HUDEP-2 (cell line): ENCODE results near the gene SLC6A6.

Experiments
- DNase-seq, 76 experiments: peaks; one replicate each; lab custom pipeline; 2025; ENCODE audit not compliant: unreplicated experiment in 76 of 76; lab: John Stamatoyannopoulos, UW

The SLC6A6 gene

DNA sequence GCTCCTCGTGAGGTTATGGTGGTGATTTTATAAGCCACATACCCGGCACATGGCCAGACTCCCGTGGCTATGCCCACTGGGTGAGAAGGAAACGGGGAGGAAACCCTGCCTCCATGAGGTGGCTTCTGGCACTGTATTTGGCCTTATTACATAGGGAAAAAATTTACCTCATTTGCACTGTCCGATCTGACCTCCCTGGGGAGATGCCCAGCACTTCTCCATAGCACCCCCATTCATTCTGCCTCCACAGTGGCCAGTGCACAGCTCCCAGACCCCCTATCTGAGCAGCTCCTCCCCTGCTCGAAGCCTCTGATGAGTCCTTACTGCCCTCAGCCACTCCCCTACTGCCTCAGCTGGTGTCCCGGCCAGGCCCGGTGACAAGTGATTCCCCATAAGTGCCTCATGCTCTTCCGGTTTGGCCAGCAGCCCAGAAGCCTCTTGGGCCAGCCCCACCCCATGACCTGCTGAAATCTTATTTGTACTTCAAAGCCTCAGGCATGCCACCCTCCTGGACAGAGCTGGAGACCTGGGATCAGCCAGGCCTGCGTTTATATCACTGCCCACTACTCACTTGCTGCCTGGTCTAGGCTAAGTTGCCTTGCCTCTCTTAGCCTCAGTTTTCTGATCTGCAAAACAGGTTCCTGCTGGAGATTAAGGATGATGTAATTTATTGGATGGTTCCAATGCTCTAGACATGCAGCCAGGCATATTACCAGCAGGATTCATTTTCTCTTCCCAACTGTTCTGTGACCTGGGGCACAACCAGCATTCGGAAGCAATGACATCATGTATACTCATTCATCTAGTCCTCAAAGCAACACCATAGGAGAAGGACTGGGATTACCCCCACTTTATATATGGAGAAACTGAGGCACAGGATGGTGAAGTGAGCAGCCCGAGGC is 30.6 kb upstream of the SLC6A6 start:
- peak in 75 of 76 experiments; percentile 26 to 91 (median 82) for DNase-seq

DNA sequence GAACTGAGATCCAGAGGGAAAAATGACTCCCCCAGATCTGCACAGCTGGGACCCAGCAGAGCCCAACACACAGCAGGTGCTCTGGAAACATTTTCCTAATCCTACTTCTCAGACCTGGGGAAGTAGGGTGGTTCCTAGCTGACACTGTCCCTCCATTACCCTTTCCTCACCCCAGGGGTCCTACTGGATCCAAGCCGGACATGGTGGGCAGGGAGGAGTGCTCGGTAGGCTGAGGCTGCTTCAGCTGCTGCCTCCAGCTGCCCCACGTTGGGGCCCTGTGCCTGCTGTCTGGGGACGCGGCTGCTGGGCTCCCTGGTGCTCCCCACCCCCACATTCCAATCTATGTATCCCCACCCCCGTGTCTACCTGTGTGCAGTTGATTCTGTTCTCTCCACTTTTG is 29.8 kb upstream of the SLC6A6 start:
- no peak for DNase-seq

DNA sequence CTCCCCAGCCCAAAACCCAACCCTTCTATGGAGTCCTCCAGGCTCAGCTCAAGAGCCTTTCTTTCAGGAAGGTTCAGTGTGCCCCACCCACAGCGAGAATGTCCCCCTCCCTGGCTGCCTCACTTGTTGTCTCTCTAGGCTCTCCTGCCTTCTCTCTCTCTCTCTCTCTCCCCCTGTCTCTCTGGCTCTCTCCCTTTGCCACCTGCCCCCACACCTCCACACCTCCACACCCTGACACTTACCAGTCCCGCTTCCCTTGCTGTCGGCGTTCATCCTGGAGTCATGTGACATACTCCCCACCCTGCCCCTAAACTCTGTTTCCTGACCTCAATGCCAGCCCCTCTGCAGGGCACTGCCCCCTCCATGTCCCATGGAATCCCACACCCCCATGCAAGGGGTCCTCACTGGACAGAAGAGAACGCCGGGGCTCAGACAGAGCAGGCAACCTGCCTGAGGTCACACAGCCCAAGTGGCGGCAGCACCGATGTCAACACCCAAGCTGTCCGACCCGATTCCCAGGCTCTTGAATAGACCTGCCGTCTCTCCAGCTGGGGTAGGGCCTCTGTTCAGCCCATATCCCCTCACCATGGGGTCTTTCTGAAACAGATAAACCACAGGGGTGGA is 28.5 kb upstream of the SLC6A6 start:
- no peak for DNase-seq

DNA sequence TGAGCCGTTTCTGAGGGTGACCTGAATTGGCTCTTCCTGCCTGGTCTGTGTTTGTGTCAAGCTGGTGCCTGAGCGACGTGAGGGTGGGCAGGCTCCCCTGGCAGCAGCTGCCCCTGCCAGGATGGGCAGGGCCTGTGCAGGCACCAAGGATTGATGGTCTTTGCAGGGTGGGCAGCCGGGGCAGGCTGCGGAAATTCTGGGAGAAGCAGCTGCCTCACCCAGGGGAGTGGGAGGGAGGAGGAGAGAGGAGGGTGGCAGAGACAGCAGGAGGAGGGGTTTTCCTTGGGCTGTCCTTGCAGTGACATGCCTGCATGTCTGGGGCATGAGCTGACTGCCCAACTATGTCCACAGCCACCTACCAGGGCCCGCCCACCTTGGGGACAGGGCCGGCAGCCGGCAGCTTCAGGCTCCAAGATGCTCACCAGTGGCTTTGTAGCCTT is 27.9 kb upstream of the SLC6A6 start:
- no peak for DNase-seq

DNA sequence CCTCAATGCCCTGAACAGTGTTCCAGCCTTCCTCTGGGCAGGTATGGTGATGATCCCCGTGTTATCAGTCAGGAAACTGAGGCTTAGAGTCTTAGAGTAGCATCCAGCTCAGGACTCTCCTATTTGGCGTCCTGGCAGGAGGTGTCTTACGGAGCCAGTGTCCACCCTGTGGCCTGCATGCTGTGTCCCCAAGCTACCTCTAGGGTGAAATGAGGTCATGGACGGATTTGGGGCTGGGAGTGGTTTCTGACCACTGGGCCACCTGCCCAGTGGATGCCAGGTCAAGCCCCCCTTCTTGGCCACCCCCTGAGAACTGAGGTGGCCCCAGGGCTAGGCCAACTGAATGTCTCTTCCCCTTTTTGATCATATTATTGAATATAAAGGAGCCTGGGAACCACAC is 27.2 kb upstream of the SLC6A6 start:
- no peak for DNase-seq

DNA sequence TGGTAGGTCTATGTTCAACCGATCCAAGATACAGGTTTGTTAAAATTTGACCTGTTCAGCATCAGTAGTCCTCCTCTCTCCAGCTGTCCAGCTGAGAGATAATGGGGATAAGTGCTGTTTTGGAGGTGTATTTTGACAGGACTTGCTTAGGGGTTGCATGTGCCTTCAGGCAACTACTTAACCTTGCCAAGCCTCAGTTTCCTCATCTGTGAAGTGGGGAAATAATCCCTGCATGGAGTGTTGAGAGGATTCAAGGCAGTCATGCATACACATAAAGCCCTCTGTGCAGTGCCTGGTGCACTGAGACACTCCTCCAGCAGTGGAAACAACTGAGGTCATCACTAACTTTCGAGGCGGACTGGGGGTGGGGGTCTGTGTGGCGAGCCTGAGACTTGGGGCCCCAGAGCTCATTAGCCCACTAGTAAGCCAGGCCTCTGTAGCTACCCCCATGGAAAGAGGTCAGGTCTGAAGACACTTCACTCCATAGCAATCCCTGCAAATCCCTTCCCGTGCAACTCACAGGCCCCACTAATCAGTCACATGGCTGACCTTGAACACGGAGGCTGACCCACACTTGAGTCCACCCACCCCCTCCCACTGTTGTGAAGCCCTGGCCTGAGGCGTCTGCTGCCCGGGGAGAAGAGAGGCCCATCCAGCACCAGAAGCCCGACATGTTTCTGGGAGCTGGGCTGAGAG is 25.9 kb upstream of the SLC6A6 start:
- DNase-seq, result no peak

DNA sequence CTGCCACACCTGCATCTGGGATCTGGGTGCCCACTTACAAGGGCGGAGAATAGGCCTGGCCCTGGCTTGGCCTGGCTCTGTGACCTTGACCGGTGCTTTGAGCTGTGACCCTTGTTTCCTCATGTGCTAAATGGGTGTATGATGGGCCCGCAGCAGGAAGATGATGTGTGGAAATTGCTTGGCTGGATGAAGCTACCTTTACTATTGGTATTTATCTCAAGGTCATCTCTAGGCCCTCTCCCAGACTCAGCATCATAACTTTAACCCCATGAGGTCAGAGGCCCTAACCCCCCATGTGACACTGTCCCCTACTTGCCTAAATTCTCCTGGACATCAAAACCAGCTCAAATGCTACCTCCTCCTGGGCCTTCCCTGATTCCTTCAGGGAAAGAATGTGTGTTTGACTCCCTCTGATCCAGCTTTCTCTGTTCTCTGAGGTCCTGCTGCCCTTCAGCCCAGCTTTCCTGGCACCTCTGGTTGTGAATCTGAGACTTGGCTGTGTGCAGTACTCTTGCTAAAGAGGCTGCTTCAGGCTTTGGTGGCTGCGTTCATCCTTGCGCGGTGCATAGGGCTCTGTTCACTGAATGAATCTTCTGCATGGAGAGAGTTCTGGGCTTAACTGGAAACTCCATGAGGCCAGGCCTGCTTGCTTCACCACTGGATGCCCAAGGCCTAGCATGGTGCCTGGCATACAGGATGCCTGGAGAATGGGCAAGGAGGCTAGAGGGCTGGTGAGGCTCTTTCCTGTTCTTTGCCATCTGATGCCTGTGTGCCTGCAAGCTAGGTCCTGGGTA is 25.2 kb upstream of the SLC6A6 start:
- no peak for DNase-seq

DNA sequence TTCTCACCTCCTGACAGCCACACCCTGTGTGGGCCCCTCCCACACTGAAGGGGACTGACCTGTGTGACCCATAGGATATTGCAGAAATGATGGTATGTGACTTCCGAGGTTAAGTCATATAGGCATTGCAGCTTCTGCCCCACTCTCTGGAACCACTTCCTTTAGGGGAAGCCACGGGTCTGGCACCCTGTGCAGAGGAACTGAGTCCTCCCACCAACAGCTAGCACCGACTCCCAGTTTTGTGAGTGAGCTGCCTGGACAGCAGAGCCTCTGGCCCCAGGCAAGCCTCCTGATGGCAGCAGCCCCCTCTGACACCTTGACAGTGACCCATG is 24.6 kb upstream of the SLC6A6 start:
- no peak for DNase-seq

DNA sequence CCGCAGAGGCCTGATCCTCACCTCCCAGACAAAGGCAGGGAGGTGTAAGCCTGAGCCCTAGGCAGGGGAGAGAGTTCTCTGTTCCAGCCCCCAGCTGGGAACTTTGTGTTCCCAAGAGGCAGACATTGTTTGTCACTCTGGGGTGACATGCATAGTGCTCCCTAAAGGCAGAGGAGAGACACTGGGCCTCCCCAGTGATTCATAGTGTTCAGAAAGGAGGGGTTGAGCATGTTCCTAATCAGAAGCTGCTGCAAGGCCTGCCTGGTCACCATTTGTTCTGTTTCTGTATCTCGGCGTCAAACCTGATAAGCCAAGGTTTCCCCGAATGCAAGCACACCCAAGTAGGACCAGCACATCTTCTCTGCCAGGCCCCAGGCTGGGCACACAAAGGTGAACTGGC is 24.0 kb upstream of the SLC6A6 start:
- DNase-seq, result peak in 33 of 76 experiments; percentile 2 to 59 (median 15)

DNA sequence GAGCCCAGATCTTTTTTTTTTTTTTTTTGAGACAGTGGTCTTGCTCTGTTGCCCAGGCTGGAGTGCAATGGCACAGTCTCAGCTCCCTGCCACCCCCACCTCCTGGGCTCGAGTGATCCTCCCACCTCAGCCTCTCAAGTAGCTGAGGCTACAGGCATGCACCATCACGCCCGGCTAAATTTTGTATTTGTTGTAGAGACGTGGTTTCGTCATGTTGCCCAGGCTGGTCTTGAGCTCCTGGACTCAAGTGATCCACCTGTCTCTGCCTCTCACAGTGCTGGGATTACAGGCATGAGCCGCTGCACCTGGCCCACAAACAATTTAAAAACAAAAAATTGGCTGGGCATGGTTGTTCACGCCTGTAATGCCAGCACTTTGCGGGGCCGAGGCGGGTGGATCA is 22.6 kb upstream of the SLC6A6 start:
- no peak for DNase-seq

DNA sequence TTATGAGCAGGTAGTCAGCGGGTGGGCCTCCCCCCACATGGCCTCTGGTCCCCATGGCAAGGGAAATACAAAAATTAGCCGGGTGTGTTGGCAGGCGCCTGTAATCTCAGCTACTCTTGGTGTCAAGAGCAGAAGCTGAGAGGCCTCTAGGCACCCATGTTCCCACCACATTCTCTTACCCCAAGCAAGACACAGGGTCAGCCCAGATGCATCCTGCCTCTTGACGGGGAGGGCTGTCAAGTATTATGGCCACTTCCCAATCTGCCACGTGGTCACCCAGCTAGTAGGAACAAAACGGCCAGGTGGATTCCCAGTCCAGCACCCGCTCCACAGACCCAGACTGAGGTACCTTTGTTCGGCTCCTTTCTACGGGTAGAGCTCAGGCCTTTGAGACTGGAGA is 16.2 kb upstream of the SLC6A6 start:
- no peak for DNase-seq

DNA sequence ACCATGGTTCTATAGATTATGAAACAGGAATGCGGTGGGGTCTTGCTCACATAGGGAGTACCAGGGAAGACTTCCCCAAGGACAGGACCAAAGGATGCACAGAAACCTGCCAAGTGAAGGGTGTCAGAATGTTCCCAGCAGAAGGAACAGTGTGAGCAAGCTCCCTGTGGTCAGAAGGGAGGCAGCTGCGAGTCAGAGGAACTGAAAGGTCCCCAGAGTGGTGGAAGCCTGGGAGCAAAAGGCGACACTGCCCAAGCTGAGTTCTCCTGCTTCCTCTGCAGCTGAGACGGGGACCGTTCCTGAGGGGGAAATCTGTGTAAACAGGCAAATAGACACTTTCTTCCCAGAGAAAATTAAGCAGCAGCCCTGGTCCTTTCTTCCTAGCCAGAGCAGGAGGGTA is 14.2 kb upstream of the SLC6A6 start:
- no peak for DNase-seq

DNA sequence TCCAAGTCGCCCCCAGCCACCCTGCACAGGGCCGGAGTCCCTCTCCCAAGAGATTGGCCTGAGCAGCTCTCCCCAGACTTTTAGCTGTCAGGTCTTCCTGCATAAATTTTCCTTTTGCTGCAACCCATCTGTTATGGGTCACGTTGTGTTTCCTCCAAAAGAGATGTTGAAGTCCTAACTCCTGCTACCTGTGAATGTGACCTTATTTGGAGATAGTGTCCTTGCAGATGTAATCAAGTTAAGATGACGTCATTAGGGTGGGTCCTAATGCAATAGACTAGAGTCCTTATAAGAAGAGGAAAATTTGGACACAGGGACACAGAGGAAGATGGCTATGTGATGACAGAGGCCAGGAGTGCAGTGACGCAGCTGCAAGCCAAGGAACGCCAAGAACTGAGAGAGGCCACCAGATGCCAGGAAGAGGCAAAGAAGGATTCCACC is 13.2 kb upstream of the SLC6A6 start:
- DNase-seq, result no peak

DNA sequence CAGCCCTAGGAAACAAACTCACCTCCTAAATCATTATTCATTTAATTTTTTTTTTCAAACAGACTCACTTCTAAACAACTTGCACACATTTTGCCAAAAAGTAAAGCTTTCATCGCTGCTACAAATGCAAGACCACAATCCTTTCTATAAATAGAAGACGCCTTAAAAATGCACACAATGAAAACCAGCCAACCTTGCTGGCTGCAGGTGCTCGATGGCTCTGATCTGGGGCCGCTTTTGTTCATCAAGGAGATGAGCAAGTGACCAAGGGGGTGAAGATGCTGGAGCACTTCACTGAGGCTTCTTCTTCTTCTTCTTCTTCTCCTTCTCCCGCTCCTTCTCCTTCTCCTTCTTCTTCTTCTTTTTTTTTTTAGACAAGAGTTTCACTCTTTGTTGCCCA is 12.7 kb upstream of the SLC6A6 start:
- DNase-seq, result no peak

DNA sequence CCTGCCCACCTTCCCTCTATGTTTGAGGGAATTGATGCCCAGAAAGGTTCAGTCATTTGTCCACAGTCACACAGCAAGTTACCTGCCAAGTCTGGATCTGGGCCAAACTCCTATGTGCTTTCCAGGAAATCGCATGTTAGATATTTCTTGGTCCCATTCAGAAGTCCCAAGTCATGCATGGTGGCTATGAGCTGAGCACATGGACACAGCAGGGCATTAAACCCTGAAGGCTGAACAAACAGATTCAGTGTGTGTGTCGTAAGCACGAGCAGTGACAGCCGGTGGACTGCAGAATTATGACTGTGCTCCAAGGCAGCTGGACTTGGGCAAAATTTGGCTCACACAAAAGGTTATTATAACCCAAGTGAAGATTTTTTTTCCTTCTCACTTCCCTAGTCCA is 11.4 kb upstream of the SLC6A6 start:
- DNase-seq, result no peak

DNA sequence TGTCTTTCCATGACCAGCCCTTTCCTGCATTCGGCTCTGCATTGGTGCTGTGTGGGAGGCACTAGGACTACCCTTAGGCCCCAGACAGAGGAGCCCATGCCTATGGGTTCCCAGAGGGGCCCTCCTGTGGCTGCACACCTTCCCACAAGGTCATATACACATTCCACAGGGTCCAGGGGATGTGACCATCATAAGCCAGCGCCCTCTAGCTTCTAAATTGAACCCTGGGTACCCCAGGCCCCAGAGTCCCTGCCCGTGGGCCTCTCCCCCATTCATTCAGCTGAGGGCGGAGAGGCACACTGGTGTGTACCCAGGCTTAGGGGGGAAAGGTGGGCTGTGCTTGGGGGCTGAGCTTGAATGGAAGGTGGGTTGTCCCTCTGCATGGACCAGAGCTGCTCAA is 10.2 kb upstream of the SLC6A6 start:
- no peak for DNase-seq

DNA sequence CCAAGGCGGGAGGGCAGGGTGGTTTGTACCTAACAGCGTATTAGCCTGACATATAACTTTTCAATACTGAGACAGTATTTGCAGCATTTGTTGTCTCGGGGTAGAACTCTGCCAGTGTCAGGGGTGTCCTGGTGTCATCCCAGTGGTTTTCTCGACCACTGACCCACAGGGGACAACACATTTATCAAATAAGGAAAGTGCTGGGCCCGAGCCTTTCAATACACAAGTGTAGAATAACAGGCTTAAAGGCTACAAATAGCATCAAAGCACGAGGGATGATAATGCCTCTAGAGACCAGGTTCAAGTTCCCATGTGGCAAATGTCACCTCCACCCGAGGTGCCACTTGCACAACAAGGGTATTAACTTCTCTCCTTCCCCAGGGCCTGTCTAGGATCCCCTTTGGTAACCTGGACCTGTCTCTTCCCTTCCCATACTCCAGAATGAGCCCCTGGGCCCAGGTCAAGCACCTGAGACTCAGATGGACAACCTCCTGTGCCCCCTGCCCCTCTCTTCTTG is 9.5 kb upstream of the SLC6A6 start:
- DNase-seq, result no peak

DNA sequence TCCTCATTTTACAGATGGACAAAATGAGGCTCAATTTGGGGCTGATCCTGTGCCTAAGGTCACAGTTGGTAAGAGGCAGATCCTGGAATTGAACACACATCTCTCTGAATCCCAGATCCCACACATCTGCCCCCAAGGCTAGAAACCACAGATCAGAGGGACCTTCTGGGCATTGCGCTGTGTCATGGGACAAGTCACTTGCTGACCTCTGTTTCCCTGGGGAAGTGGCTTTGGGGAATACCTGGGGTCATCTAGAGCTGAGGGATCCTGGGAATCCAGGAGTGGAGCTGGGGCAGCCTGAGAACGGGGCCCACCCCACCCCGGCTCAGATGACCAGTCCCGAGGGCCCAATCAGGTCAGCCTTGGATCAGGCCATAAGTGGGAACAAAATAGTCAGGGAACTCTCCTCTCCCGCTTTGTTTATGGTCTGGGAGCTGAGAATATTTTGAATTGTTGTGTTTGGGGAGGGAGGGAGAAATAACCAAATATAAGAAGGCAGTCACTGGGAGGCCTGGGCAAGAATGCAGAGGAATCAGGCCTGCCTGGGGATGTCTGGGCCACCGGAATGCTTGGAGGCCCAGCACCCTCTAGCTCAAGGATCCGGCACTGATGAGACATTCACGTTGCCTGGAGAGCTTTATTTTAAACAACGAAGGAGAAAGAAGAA is 8.8 kb upstream of the SLC6A6 start:
- no peak for DNase-seq

DNA sequence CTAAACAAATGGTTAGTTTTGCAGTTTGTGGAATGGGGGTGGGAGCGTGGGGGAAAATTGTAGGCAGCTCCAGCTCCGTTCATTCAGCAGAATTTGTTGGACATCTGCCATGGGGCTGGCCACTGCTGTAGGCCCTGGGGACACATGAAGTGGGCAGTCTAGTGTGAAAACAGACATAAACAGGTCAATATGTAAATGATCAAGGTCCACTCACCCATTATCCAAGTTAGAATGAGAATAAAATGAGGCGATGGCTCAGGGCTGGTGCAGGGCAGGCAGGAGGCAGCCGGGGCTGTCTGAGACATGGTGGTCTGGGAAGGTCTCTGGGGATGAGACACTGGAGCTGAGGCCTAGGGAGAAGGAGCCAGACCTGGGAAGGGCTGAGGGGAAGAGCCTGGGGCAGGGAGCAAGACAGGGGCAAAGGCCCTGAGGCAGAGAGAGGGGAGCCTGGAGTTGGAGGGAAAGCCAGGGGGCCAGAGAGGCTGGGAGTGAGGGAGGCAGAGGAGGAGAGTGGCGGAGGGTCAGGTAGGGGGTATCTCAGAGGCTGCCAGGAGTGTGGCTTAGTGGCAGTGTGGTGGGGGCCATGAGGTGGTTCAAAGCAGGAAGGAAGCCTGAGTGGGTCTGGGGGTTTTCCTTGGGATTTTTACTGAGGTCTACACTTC is 6.2 kb upstream of the SLC6A6 start:
- DNase-seq, result no peak

DNA sequence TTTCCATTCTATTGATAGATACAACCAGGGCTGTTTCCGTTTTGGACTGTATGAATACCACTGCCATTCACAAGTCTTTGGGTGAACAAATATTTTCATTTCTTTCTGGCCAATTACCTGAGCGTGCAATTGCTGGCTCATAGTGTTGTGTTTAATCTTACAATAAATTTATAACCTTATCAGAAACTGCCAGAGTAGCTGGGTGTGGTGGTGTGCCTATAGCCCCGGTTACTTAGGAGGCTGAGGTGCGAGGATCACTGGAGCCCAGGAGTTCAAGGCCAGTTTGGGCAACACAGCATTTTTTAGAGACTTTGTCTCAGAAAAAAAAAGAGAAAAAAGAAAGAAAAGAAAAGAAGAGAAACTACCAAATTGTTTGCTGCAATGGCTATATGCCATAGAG is 5.4 kb upstream of the SLC6A6 start:
- DNase-seq, result peak in 1 of 76 experiments; percentile 18
